NB4 (cell line): ENCODE results near the gene HACD1.

Experiments
- DNase-seq: peaks from one replicate; pipeline ENCODE4 v3.0.0; 2010; ENCODE audit warnings: low read depth
- H3K4me3 ChIP-seq: one replicate; pipeline ENCODE4 v1.5.1; 2011; ENCODE audit warnings: mild to moderate bottlenecking, low read depth, low read length, moderate library complexity
- CTCF ChIP-seq: IDR thresholded peaks from one replicate; pipeline ENCODE4 v1.5.1; 2012; ENCODE audit warnings: low read depth, low read length
- MAX ChIP-seq: IDR thresholded peaks from 2 replicates; pipeline ENCODE4 v1.6.1; 2011; ENCODE audit warnings: low read depth, low read length
- MYC ChIP-seq: IDR thresholded peaks from 2 replicates; pipeline ENCODE4 v1.6.1; 2011; ENCODE audit warnings: low read depth, low read length
- POLR2A ChIP-seq: IDR thresholded peaks from 2 replicates; pipeline ENCODE4 v1.6.1; 2011; ENCODE audit warnings: mild to moderate bottlenecking; ENCODE audit not compliant: insufficient read length; ENCODE audit errors: extremely low read depth

HACD1 gene

GRCh38 chr10:17617031-17617911 is at the start of gene HACD1:
Gene HACD1 (minus strand): TSS chr10:17617374. CDS start chr10:17617339, 35 bp downstream.
- H3K4me3 ChIP-seq, result peak within 1 kb of the TSS; percentile 60
- DNase-seq, result peak; percentile 80
- TF ChIP-seq CTCF (no peak), MAX (no peak; the same call in 1 of the 2 replicates), POLR2A (peak; percentile 39)

GRCh38 chr10:17665747-17666146 is 48.6 kb upstream of the HACD1 start:
- DNase-seq, result no peak
- no peak overlapping the region for H3K4me3 ChIP-seq
- TF ChIP-seq CTCF (no peak), MAX (no peak), POLR2A (no peak), MYC (no peak)

GRCh38 chr10:17663450-17663849 is 46.3 kb upstream of the HACD1 start:
- no peak for DNase-seq
- H3K4me3 ChIP-seq, result no peak overlapping the region
- no peak for TF ChIP-seq MAX

- no peak overlapping the region for H3K4me3 ChIP-seq
- TF ChIP-seq POLR2A (no peak), MYC (no peak), MAX (no peak), CTCF (no peak)
- no peak for DNase-seq
Observed at GRCh38 chr10:17662193-17663138, 45.3 kb upstream of the HACD1 start.

- H3K4me3 ChIP-seq, result no peak overlapping the region
- DNase-seq, result no peak
- TF ChIP-seq CTCF, result no peak
- no peak for TF ChIP-seq MAX
- no peak for TF ChIP-seq MYC
- no peak for TF ChIP-seq POLR2A
Observed at GRCh38 chr10:17661510-17661909, 44.3 kb upstream of the HACD1 start.
